WTC11 (cell line): ENCODE measurements around the gene NCBP2. TPM values are rescaled to one million over a fixed set of nuclear protein-coding genes. Genes with fewer than 3 reads are reported as not detected.
A peak's percentile ranks its signal among the peaks of the same experiment; 100 is the strongest.

Source experiments
- CREM ChIP-seq: sonication (generic); formaldehyde crosslinking; IDR thresholded peaks from 2 replicates; pipeline ENCODE4 v1.8.1; 2022; ENCODE audit warnings: mild to moderate bottlenecking, missing genetic modification reagents, moderate library complexity
- ESRRA ChIP-seq: sonication (generic); formaldehyde crosslinking; IDR thresholded peaks from 2 replicates; pipeline ENCODE4 v1.8.1; 2022; ENCODE audit warnings: mild to moderate bottlenecking, missing genetic modification reagents, borderline replicate concordance
- GABPB1 ChIP-seq: sonication (generic); formaldehyde crosslinking; IDR thresholded peaks from 2 replicates; pipeline ENCODE4 v1.8.1; 2023; ENCODE audit warnings: mild to moderate bottlenecking, missing genetic modification reagents
- KAT7 ChIP-seq: sonication (generic); formaldehyde crosslinking; IDR thresholded peaks from 2 replicates; pipeline ENCODE4 v1.8.1; 2023; ENCODE audit warnings: missing genetic modification reagents, mild to moderate bottlenecking, borderline replicate concordance
- MYBL2 ChIP-seq: sonication (generic); formaldehyde crosslinking; IDR thresholded peaks from 2 replicates; pipeline ENCODE4 v1.8.1; 2023; ENCODE audit warnings: mild to moderate bottlenecking, moderate library complexity, missing genetic modification reagents
- NFYB ChIP-seq: sonication (generic); formaldehyde crosslinking; conservative IDR thresholded peaks from 2 replicates; pipeline ENCODE4 v1.8.0; 2022; ENCODE audit warnings: low read depth, missing genetic modification reagents
- OVOL2 ChIP-seq: fragments of 250-450 bp; sonication (Bioruptor Pico); IDR thresholded peaks from 2 replicates; pipeline ENCODE4 v1.9.0; 2021; ENCODE audit warnings: mild to moderate bottlenecking, borderline replicate concordance
- RELA ChIP-seq: sonication (generic); formaldehyde crosslinking; IDR thresholded peaks from 2 replicates; pipeline ENCODE4 v1.8.1; 2022; ENCODE audit warnings: missing genetic modification reagents, mild to moderate bottlenecking, borderline replicate concordance
- SMAD3 ChIP-seq: sonication (generic); formaldehyde crosslinking; IDR thresholded peaks from 2 replicates; pipeline ENCODE4 v1.8.0; 2022; ENCODE audit warnings: missing genetic modification reagents, mild to moderate bottlenecking, borderline replicate concordance
- SP1 ChIP-seq: sonication (generic); formaldehyde crosslinking; conservative IDR thresholded peaks from 2 replicates; pipeline ENCODE4 v1.8.1; 2022; ENCODE audit warnings: missing genetic modification reagents
- TCF7 ChIP-seq: sonication (generic); formaldehyde crosslinking; IDR thresholded peaks from 2 replicates; pipeline ENCODE4 v1.8.0; 2022; ENCODE audit warnings: mild to moderate bottlenecking, low read depth, missing genetic modification reagents, moderate library complexity
- TP53 ChIP-seq: sonication (generic); formaldehyde crosslinking; IDR thresholded peaks from 2 replicates; pipeline ENCODE4 v1.8.1; 2023; ENCODE audit warnings: mild to moderate bottlenecking, missing genetic modification reagents
- ZNF138 ChIP-seq: sonication (generic); formaldehyde crosslinking; conservative IDR thresholded peaks from 2 replicates; pipeline ENCODE4 v1.8.1; 2022; ENCODE audit warnings: mild to moderate bottlenecking, moderate library complexity, missing genetic modification reagents
- ZNF416 ChIP-seq: fragments of 250-450 bp; sonication (Bioruptor Pico); IDR thresholded peaks from 2 replicates; pipeline ENCODE4 v1.9.0; 2021; ENCODE audit warnings: mild to moderate bottlenecking, inconsistent platforms
- total RNA-seq: library from RNA; stranded (reverse); gene quantifications from 3 replicates; pipeline ENCODE4 v1.2.3, GENCODE V29; 2021
- TF ChIP-seq, protein P1 (sequence below): sonication (generic); formaldehyde crosslinking; IDR thresholded peaks from 2 replicates; pipeline ENCODE4 v1.8.1; 2022; ENCODE audit warnings: low read depth, mild to moderate bottlenecking, moderate library complexity, missing genetic modification reagents, borderline replicate concordance
- TF ChIP-seq, protein P2 (sequence below): fragments of 250-450 bp; sonication (Bioruptor Pico); IDR thresholded peaks from 2 replicates; pipeline ENCODE4 v1.9.0; 2021; ENCODE audit warnings: moderate library complexity, mild to moderate bottlenecking, inconsistent platforms, borderline replicate concordance
- TF ChIP-seq, protein P3 (sequence below): sonication (generic); formaldehyde crosslinking; IDR thresholded peaks from 2 replicates; pipeline ENCODE4 v1.8.1; 2022; ENCODE audit warnings: low read depth, missing genetic modification reagents, borderline replicate concordance
- TF ChIP-seq, protein P4 (sequence below): sonication (generic); formaldehyde crosslinking; IDR thresholded peaks from 2 replicates; pipeline ENCODE4 v1.8.0; 2022; ENCODE audit warnings: missing genetic modification reagents
- TF ChIP-seq, protein P5 (sequence below): fragments of 200-600 bp; IDR thresholded peaks from 2 replicates; pipeline ENCODE4 v1.8.0; 2022; ENCODE audit warnings: antibody characterized with exemption
- TF ChIP-seq, protein P6 (sequence below): sonication (generic); formaldehyde crosslinking; IDR thresholded peaks from 2 replicates; pipeline ENCODE4 v1.8.0; 2023; ENCODE audit warnings: missing genetic modification reagents
- TF ChIP-seq, protein P7 (sequence below): sonication (generic); formaldehyde crosslinking; IDR thresholded peaks from 2 replicates; pipeline ENCODE4 v1.8.0; 2023; ENCODE audit warnings: mild to moderate bottlenecking, missing genetic modification reagents
- TF ChIP-seq, protein P8 (sequence below): sonication (generic); formaldehyde crosslinking; conservative IDR thresholded peaks from 2 replicates; pipeline ENCODE4 v1.8.1; 2023; ENCODE audit warnings: mild to moderate bottlenecking, low read depth, missing genetic modification reagents, moderate library complexity

Gene NCBP2
- total RNA-seq, 1 experiment from 2014 or later: 96.9 TPM

DNA sequence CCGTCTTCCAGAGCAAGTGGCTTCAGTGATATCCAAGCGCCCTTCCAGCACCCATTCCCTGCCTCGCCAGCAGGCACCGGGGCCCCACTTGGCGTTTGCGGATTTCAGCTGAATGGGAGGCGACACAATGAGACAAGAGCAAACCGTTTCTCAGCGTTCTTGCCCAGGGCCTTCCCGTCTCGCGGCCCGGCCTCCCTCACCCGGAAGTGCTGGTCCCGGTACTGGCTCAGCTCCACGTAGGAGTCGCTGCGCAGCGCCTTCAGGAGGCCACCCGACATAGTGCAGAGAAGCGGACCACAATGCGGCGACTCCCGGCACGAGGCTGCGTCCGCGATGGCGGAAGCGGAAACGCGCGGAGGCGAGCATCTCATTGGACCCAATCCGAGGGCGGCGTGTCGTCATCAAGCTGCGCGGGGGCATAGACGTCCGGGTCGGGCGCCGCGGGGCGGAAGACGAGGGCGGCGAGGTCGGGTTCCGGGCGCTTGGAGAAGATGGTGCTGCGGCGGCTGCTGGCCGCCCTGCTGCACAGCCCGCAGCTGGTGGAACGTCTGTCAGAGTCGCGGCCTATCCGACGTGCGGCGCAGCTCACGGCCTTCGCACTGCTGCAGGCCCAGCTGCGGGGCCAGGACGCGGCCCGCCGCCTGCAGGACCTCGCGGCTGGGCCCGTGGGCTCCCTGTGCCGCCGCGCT lies at the start of gene NCBP2 (continued):
- TF ChIP-seq, protein P1, sequence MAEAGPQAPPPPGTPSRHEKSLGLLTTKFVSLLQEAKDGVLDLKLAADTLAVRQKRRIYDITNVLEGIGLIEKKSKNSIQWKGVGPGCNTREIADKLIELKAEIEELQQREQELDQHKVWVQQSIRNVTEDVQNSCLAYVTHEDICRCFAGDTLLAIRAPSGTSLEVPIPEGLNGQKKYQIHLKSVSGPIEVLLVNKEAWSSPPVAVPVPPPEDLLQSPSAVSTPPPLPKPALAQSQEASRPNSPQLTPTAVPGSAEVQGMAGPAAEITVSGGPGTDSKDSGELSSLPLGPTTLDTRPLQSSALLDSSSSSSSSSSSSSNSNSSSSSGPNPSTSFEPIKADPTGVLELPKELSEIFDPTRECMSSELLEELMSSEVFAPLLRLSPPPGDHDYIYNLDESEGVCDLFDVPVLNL (CRISPR knock-in tag): 0 out of 2 replicates have a peak, but pooled peaks have one; percentile 29
- TF ChIP-seq, protein P2, sequence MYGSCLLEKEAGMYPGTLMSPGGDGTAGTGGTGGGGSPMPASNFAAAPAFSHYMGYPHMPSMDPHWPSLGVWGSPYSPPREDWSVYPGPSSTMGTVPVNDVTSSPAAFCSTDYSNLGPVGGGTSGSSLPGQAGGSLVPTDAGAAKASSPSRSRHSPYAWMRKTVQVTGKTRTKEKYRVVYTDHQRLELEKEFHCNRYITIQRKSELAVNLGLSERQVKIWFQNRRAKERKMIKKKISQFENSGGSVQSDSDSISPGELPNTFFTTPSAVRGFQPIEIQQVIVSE: no peak
- TF ChIP-seq, protein P3, sequence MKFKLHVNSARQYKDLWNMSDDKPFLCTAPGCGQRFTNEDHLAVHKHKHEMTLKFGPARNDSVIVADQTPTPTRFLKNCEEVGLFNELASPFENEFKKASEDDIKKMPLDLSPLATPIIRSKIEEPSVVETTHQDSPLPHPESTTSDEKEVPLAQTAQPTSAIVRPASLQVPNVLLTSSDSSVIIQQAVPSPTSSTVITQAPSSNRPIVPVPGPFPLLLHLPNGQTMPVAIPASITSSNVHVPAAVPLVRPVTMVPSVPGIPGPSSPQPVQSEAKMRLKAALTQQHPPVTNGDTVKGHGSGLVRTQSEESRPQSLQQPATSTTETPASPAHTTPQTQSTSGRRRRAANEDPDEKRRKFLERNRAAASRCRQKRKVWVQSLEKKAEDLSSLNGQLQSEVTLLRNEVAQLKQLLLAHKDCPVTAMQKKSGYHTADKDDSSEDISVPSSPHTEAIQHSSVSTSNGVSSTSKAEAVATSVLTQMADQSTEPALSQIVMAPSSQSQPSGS (CRISPR knock-in tag): peak; percentile 19; the same call in 1 of the 2 replicates
- TF ChIP-seq, protein P4, sequence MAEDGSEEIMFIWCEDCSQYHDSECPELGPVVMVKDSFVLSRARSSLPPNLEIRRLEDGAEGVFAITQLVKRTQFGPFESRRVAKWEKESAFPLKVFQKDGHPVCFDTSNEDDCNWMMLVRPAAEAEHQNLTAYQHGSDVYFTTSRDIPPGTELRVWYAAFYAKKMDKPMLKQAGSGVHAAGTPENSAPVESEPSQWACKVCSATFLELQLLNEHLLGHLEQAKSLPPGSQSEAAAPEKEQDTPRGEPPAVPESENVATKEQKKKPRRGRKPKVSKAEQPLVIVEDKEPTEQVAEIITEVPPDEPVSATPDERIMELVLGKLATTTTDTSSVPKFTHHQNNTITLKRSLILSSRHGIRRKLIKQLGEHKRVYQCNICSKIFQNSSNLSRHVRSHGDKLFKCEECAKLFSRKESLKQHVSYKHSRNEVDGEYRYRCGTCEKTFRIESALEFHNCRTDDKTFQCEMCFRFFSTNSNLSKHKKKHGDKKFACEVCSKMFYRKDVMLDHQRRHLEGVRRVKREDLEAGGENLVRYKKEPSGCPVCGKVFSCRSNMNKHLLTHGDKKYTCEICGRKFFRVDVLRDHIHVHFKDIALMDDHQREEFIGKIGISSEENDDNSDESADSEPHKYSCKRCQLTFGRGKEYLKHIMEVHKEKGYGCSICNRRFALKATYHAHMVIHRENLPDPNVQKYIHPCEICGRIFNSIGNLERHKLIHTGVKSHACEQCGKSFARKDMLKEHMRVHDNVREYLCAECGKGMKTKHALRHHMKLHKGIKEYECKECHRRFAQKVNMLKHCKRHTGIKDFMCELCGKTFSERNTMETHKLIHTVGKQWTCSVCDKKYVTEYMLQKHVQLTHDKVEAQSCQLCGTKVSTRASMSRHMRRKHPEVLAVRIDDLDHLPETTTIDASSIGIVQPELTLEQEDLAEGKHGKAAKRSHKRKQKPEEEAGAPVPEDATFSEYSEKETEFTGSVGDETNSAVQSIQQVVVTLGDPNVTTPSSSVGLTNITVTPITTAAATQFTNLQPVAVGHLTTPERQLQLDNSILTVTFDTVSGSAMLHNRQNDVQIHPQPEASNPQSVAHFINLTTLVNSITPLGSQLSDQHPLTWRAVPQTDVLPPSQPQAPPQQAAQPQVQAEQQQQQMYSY (CRISPR knock-in tag): 0 out of 2 replicates have a peak, but pooled peaks have one; percentile 18
- TF ChIP-seq KAT7 (peak; percentile 96; the same call in 1 of the 2 replicates), SMAD3 (CRISPR knock-in tag) (peak; percentile 24; the same call in 1 of the 2 replicates), ZNF138 (CRISPR knock-in tag) (no peak), OVOL2 (CRISPR knock-in tag) (no peak), ZNF416 (CRISPR knock-in tag) (0 out of 2 replicates have a peak, but pooled peaks have one; percentile 76), RELA (CRISPR knock-in tag) (0 out of 2 replicates have a peak, but pooled peaks have one; percentile 15), MYBL2 (CRISPR knock-in tag) (peak; percentile 74; the same call in 1 of the 2 replicates), TP53 (CRISPR knock-in tag) (peak; percentile 92; the same call in 1 of the 2 replicates), TCF7 (CRISPR knock-in tag) (peak; percentile 76; the same call in 1 of the 2 replicates), CREM (CRISPR knock-in tag) (peak; percentile 99), SP1 (CRISPR knock-in tag) (peak; percentile 86), ESRRA (CRISPR knock-in tag) (peak; percentile 24; the same call in 1 of the 2 replicates), GABPB1 (CRISPR knock-in tag) (peak; percentile 89), NFYB (CRISPR knock-in tag) (peak; percentile 92)
- TF ChIP-seq, protein P5, sequence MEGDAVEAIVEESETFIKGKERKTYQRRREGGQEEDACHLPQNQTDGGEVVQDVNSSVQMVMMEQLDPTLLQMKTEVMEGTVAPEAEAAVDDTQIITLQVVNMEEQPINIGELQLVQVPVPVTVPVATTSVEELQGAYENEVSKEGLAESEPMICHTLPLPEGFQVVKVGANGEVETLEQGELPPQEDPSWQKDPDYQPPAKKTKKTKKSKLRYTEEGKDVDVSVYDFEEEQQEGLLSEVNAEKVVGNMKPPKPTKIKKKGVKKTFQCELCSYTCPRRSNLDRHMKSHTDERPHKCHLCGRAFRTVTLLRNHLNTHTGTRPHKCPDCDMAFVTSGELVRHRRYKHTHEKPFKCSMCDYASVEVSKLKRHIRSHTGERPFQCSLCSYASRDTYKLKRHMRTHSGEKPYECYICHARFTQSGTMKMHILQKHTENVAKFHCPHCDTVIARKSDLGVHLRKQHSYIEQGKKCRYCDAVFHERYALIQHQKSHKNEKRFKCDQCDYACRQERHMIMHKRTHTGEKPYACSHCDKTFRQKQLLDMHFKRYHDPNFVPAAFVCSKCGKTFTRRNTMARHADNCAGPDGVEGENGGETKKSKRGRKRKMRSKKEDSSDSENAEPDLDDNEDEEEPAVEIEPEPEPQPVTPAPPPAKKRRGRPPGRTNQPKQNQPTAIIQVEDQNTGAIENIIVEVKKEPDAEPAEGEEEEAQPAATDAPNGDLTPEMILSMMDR: no peak
- TF ChIP-seq, protein P6, sequence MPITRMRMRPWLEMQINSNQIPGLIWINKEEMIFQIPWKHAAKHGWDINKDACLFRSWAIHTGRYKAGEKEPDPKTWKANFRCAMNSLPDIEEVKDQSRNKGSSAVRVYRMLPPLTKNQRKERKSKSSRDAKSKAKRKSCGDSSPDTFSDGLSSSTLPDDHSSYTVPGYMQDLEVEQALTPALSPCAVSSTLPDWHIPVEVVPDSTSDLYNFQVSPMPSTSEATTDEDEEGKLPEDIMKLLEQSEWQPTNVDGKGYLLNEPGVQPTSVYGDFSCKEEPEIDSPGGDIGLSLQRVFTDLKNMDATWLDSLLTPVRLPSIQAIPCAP: 0 out of 2 replicates have a peak, but pooled peaks have one; percentile 68
- TF ChIP-seq, protein P7, sequence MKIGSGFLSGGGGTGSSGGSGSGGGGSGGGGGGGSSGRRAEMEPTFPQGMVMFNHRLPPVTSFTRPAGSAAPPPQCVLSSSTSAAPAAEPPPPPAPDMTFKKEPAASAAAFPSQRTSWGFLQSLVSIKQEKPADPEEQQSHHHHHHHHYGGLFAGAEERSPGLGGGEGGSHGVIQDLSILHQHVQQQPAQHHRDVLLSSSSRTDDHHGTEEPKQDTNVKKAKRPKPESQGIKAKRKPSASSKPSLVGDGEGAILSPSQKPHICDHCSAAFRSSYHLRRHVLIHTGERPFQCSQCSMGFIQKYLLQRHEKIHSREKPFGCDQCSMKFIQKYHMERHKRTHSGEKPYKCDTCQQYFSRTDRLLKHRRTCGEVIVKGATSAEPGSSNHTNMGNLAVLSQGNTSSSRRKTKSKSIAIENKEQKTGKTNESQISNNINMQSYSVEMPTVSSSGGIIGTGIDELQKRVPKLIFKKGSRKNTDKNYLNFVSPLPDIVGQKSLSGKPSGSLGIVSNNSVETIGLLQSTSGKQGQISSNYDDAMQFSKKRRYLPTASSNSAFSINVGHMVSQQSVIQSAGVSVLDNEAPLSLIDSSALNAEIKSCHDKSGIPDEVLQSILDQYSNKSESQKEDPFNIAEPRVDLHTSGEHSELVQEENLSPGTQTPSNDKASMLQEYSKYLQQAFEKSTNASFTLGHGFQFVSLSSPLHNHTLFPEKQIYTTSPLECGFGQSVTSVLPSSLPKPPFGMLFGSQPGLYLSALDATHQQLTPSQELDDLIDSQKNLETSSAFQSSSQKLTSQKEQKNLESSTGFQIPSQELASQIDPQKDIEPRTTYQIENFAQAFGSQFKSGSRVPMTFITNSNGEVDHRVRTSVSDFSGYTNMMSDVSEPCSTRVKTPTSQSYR (CRISPR knock-in tag): 0 out of 2 replicates have a peak, but pooled peaks have one; percentile 9
- TF ChIP-seq, protein P8, sequence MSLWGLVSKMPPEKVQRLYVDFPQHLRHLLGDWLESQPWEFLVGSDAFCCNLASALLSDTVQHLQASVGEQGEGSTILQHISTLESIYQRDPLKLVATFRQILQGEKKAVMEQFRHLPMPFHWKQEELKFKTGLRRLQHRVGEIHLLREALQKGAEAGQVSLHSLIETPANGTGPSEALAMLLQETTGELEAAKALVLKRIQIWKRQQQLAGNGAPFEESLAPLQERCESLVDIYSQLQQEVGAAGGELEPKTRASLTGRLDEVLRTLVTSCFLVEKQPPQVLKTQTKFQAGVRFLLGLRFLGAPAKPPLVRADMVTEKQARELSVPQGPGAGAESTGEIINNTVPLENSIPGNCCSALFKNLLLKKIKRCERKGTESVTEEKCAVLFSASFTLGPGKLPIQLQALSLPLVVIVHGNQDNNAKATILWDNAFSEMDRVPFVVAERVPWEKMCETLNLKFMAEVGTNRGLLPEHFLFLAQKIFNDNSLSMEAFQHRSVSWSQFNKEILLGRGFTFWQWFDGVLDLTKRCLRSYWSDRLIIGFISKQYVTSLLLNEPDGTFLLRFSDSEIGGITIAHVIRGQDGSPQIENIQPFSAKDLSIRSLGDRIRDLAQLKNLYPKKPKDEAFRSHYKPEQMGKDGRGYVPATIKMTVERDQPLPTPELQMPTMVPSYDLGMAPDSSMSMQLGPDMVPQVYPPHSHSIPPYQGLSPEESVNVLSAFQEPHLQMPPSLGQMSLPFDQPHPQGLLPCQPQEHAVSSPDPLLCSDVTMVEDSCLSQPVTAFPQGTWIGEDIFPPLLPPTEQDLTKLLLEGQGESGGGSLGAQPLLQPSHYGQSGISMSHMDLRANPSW (CRISPR knock-in tag): no peak
